NT2/D1 (cell line): Measurements from ENCODE around the gene PRMT7.

Experiments
- SUZ12 ChIP-seq: IDR thresholded peaks from 2 replicates; pipeline ENCODE4 v1.6.1; 2011; ENCODE audit not compliant: insufficient read length, insufficient read depth; ENCODE audit errors: extremely low read depth
- YY1 ChIP-seq: IDR thresholded peaks from 2 replicates; pipeline ENCODE4 v1.6.1; 2011; ENCODE audit not compliant: insufficient read length, insufficient read depth
- ZNF274 ChIP-seq: IDR thresholded peaks from 2 replicates; pipeline ENCODE4 v1.6.1; 2011; ENCODE audit warnings: mild to moderate bottlenecking, low read depth, low read length

- TF ChIP-seq ZNF274 (no peak), YY1 (no peak), SUZ12 (no peak)
These were observed 56.2 kb downstream of the PRMT7 start for GRCh38 chr16:68367030-68367429.
